Measurements from ENCODE around the gene NOC3L. TPM values are rescaled to one million over a fixed set of nuclear protein-coding genes. Genes with fewer than 3 reads are reported as not detected.

Gene NOC3L
- total and polyA plus RNA-seq, 9 of the 15 experiments (the other 6 are each of a cell fraction or from before 2014, with no cell fraction given) = 23.8 to 57.6 (median 32.6) TPM

DNA sequence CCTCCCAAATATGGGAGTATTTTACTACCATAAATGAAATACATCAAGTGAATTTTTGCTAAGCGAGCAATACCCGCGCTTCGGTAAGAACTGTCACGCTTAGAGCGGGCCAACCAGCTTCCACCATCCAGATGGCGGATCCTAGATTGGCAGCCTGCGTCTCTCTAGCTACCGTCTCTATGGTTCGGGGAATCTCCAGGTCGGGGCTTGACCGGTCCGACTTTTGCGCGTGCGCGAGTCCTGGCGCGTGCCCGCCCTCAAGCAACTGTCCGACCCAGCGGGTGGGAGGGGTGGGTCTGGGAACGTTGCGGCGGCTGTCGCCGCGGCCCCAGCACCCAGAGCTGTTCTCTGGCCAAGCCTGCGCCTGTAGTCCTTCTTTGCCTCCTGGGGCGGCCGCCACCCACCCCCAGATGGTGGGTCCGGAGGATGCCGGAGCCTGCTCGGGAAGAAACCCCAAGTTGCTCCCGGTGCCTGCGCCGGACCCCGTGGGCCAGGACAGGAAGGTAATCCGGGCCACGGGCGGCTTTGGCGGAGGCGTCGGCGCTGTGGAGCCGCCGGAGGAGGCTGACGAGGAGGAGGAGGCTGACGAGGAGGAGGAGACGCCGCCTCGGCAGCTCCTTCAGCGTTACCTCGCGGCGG, 39.6 kb upstream of the NOC3L start, which contains the start of gene TBC1D12 (continued):
- TF ChIP-seq NR2C2 (CRISPR knock-in tag; IDR thresholded peaks at IDR 0.05) (no peak), NR2C2 (tag; IDR thresholded peaks at IDR 0.05) (no peak), ZNF146 (CRISPR knock-in tag; IDR thresholded peaks at IDR 0.05; ENCODE audit: unreplicated experiment) (no peak), ELF1 (tag; IDR thresholded peaks at IDR 0.05) (no peak), NR2C1 (IDR thresholded peaks at IDR 0.05) (no peak), NR2C1 (tag; IDR thresholded peaks at IDR 0.05) (no peak), U2AF1 (optimal IDR thresholded peaks at IDR 0.05; ENCODE audit: low read depth, low read length) (no peak), SRSF7 (optimal IDR thresholded peaks at IDR 0.05; ENCODE audit: low read depth, low read length) (no peak), TCFL5 (CRISPR knock-in tag; conservative IDR thresholded peaks at IDR 0.05) (no peak), POU5F1 (IDR thresholded peaks at IDR 0.05; ENCODE audit: borderline replicate concordance, low read depth, low read length, partially characterized antibody) (no peak), SMAD4 (CRISPR knock-in tag; conservative IDR thresholded peaks at IDR 0.05) (0 out of 2 replicates have a peak, but pooled peaks have one; percentile 9), ZNF583 (CRISPR knock-in tag; IDR thresholded peaks at IDR 0.05) (no peak), SIRT6 (IDR thresholded peaks at IDR 0.05; ENCODE audit: low read depth, low read length) (no peak), PTTG1 (tag; IDR thresholded peaks at IDR 0.05; ENCODE audit: low read depth) (no peak), ZNF311 (CRISPR knock-in tag; IDR thresholded peaks at IDR 0.05) (no peak), SP2 (IDR thresholded peaks at IDR 0.05; ENCODE audit: extremely low read depth, low read depth, low read length, poor library complexity, severe bottlenecking) (peak; percentile 81), ZNF274 (IDR thresholded peaks at IDR 0.05; ENCODE audit: borderline replicate concordance, low read depth, low read length) (no peak), MECOM (CRISPR knock-in tag; IDR thresholded peaks at IDR 0.05) (no peak)
- TF ChIP-seq, protein P1, sequence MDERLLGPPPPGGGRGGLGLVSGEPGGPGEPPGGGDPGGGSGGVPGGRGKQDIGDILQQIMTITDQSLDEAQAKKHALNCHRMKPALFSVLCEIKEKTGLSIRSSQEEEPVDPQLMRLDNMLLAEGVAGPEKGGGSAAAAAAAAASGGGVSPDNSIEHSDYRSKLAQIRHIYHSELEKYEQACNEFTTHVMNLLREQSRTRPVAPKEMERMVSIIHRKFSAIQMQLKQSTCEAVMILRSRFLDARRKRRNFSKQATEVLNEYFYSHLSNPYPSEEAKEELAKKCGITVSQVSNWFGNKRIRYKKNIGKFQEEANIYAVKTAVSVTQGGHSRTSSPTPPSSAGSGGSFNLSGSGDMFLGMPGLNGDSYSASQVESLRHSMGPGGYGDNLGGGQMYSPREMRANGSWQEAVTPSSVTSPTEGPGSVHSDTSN (CRISPR knock-in tag; IDR thresholded peaks at IDR 0.05; ENCODE audit: low read depth) = no peak
- TF ChIP-seq, protein P1 (tag; conservative IDR thresholded peaks at IDR 0.05; ENCODE audit: low read depth) = peak; percentile 86
- TF ChIP-seq, protein P2, sequence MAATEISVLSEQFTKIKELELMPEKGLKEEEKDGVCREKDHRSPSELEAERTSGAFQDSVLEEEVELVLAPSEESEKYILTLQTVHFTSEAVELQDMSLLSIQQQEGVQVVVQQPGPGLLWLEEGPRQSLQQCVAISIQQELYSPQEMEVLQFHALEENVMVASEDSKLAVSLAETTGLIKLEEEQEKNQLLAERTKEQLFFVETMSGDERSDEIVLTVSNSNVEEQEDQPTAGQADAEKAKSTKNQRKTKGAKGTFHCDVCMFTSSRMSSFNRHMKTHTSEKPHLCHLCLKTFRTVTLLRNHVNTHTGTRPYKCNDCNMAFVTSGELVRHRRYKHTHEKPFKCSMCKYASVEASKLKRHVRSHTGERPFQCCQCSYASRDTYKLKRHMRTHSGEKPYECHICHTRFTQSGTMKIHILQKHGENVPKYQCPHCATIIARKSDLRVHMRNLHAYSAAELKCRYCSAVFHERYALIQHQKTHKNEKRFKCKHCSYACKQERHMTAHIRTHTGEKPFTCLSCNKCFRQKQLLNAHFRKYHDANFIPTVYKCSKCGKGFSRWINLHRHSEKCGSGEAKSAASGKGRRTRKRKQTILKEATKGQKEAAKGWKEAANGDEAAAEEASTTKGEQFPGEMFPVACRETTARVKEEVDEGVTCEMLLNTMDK (IDR thresholded peaks at IDR 0.05; ENCODE audit: borderline replicate concordance, insufficient read depth, low read depth, low read length, poor library complexity, severe bottlenecking) = no peak
- TF ChIP-seq, protein P3, sequence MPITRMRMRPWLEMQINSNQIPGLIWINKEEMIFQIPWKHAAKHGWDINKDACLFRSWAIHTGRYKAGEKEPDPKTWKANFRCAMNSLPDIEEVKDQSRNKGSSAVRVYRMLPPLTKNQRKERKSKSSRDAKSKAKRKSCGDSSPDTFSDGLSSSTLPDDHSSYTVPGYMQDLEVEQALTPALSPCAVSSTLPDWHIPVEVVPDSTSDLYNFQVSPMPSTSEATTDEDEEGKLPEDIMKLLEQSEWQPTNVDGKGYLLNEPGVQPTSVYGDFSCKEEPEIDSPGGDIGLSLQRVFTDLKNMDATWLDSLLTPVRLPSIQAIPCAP (CRISPR knock-in tag; IDR thresholded peaks at IDR 0.05; ENCODE audit: borderline replicate concordance) = no peak
- TF ChIP-seq, protein P4, sequence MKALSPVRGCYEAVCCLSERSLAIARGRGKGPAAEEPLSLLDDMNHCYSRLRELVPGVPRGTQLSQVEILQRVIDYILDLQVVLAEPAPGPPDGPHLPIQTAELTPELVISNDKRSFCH (CRISPR knock-in tag; IDR thresholded peaks at IDR 0.05) = no peak
- TF ChIP-seq, protein P4 (tag; IDR thresholded peaks at IDR 0.05) = no peak
